Hypothalamus (tissue), 51 donors: ENCODE results near the gene CNTRL.
"Not testable (repeated sequence)": the region's sequence is repeated elsewhere in the genome, so short reads cannot be mapped to it uniquely, and the experiment has no call there.

Experiments
- DNase-seq, 51 donors: peaks; one replicate each; lab custom pipeline; 2025; lab: John Stamatoyannopoulos, UW

CNTRL gene

DNA sequence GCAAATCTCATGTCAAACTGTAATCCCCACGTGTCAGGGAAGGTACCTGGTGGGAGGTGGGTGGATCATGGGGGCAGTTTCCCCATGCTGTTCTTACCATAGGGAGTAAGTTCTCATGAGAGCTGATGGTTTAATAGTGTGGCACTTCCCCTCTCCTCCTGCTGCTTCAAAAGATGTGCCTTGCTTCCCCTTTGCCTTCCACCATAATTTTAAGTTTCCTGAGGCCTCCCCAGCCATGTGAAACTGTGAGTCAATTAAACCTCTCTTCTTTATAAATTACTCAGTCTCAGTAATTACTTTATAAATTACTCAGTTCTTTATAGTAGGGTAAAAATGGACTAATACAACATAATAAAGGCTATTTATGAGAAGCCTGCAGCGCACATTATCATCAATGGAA, 7.1 kb upstream of the CNTRL start:
- no peak for DNase-seq

DNA sequence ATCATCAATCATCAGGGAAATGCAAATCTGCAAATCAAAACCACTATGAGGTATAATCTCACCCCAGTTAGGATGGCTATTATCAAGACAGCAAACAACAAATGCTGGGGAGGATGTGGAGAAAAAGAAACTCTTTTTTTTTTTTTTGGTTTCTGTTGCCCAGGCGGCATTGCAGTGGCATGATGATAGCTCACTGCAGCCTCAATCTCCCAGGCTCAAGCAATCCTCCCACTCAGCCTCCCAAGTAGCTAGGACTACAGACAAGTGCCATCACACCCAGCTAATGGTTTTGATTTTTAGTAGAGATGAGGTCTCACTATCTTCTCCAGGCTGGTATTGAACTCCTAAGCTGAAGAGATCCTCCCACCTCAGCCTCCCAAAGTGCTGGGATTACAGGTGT, 5.4 kb upstream of the CNTRL start:
- no peak for DNase-seq

DNA sequence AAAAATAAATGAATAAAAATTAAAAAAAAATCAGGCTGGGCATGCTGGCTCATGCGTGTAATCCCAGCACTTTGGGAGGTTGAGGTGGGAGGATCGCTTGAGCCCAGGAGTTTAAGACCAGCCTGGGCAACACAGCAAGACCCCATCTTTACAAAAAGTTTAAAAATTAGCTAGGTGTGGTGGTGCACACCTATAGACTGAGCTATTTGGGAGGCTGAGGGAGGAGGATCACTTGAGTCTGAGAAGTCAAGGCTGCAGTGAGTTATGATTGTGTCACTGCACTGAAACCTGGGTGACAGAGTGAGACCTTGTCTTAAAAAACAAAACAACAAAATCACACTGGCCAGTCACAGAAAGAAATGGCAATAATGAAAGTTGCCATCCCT, 3.4 kb upstream of the CNTRL start:
- DNase-seq = no peak

DNA sequence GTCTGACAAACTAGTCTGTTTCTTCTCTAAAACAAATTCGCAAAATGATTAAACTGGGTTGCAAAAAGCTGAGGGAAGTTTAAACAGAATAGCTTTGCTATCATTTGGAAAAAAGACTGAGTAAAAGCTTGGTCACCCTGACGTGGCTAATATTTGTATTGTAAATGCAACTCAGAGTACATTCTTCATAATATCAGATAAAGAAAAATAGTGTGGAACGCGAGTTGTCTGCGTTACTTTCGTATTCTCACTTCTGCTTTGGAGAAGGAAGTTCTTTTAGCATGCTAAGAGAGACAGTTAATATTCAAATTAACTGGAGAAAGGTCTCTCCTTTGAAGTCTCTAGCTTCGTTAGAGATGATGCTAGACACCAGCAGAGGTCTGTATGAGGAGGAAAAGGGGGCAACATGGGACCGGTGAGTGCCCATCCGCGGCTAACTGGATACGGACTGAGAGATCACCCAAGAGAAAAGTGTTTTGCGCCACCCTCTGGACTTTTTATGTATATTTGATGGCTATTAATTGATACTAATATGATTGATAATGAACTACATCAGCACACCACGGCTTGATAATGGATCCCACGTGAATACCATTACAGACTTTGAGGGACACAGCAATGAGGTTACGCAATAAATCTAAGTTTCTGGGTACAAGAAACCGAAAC, 2.9 kb upstream of the CNTRL start:
- peak in 1 of 51 donors; percentile 1 for DNase-seq

DNA sequence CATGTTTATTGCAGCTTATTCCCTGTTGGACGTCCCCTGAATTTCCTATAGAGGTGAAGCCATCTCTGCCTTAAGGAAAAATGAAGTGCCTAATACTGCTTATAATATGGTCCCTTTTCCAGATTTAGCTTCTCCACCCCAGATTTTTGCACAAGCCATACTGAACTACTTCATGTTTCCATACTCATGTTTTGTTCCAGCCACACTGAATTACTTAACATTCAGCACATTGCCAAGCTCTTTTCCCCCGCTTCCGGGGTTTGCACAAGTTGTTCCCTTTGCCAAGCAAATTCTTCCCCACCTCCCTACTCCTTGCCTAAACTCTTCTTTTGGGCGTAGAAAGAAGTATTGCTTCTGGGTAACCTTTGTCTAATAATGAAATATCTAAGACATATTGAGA, 1.7 kb upstream of the CNTRL start:
- DNase-seq = peak in 2 of 51 donors; percentile 17 to 26

DNA sequence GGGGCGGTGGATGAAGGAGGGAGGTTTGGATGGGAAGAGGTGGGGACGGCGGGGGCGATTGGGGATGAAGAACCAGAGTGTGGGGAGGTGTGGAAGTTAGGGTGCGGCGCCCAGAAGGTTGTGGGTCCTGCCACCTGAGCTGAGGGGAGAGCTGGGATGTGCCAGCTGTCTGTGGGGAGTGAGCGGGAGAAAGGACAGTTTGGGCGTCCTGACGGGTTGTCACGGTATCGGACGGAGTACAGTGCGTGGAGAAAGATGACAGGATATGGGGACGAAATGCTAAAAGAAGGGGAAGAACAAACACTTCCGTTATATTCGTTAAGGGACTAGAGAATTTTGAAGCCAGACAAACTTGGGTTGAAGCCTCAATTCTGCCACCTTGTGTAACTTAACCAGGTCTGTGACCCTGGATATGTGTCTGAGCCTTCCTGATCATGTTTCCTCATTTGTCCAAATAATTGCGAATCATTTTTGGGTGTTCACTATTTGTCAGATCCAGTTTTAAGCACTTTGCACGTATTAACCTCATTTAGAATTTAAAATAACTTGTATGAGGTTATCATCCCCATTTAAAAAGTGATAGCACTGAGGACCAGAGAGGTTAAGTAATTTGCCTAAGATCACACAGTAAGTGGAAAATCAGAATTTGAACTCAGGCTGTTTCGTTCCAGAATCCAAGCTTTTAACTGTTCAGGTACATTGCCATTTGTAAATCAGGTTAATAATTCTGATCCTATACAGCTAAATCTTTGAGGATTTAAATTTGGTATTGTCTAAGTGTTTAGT, 689 bp downstream of the CNTRL start:
- peak in 1 of 51 donors; percentile 48 for DNase-seq

DNA sequence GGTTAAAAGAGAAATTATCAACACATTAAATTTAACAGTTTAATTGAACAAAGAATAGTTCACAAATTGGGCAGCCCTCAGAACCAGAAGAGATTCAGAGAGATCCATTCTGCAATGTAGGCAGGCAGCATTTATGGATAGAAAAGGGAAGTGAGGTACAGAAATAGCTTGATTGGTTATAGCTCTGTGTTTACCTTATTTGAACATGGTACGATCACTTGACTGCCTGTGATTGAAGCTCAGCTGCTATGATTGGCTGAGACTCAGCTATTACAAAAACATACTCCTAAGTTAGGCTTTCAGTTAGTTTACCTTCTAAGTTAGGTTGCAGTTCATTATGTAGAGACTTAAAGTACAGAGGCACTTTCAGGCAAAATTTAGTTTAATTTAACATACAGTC, 7.3 kb downstream of the CNTRL start:
- DNase-seq = no peak

DNA sequence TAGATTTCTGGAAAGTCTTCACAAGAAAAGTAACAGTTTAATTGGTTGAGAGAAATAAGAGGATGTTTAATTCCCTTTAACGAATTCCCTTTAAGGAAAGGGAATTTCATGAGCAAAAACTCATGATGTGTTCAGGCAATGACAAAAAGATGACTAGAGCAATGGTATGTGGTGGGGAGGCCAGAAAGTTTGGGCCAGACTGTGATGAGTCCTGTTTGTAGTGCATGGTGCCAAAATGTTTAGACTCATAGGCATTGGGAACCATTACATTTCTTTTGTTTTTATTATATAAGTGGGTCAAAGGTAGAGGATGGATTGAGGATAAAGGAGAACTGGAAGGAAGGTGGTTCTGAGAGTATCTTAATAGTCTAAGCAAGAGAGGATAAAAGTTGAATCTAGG, 10.9 kb downstream of the CNTRL start:
- DNase-seq = no peak

DNA sequence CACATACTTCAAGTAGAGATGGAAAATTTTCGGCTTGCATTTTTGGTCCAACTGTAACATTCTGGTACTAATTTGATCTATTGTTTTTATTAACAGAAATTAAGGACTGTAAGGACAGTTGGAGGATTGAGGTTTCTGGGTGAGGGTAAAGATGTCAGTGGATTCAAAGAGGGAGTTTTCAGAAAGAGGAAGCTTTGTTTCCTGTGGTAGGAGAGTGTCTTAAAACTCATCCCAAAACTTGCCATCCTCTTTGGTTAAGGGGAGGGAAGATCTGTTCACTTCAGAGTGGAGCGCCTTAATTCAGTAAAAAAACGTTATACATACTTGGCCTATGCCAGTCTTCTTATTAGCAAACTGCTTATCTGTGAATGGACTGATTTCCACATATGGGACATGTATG, 13.8 kb downstream of the CNTRL start:
- no peak for DNase-seq

DNA sequence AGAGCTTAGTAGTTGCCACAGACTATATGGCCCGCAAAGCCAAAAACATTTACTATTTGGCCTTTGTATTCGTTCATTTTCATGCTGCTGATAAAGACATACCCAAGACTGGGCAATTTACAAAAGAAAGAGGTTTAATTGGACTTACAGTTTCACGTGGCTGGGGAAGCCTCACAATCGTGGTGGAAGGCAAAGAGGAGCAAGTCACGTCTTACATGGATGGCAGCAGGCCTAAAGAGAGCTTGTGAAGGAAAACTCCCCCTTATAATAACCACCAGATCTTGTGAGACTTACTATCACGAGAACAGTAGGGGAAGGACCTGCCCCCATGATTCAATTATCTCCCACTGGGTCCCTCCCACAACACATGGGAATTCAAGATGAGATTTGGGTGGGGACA, 16.0 kb downstream of the CNTRL start:
- not testable (repeated sequence) for DNase-seq

DNA sequence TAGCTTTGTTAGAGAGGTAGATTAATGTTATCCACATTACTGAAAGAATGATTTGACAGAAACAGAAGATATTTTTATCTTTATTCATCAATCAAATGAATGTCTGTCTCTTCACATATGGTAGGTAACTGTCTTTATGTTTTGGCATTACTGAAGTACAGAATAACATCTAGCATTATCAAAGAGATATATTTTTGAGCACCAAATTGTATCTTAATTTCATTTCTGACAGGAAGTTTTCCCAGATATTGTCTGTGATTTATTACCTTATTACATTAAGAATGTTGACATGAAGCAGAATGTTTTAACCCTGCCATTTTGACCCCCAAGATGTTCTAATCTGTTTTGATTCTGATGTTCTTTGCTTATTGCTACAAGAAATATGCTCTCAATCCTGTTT, 20.3 kb downstream of the CNTRL start:
- no peak for DNase-seq

DNA sequence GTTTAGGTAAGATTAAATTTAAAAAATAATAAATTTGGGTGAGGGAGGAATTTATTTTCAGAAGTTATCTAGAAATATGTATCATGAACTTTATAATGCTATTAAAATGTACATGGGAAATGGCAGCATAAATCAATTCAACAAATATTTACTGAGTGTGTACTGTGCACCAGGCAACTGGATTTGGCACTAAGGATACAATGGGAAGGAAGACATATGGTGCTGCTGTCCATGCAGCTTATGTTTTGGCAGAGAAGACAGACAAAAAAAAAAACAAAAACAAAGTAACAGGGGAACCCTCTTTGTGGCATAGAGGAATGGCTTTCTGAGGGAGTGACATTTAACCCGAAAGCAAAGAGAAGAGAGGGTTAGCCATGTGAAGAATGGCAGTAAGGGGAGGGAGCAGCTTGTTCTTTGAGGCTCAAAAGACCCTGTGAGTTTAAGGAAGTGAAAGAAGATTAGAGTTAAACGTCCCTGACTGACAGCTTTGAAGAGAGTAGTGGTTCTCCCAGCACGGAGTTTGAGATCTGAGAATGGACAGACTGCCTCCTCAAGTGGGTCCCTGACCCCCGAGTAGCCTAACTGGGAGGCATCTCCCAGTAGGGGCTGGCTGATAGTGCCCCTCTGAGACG, 23.9 kb downstream of the CNTRL start:
- DNase-seq = no peak

DNA sequence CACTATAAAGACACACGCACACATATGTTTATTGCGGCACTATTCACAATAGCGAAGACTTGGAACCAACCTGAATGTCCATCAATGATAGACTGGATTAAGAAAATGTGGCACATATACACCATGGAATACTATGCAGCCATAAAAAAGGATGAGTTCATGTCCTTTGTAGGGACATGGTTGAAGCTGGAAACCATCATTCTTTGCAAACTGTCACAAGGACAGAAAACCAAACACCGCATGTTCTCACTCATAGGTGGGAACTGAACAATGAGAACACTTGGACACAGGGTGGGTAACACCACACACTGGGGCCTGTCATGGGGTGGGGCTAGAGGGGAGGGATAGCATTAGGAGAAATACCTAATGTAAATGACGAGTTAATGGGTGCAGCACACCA, 29.3 kb downstream of the CNTRL start:
- DNase-seq = not testable (repeated sequence)

DNA sequence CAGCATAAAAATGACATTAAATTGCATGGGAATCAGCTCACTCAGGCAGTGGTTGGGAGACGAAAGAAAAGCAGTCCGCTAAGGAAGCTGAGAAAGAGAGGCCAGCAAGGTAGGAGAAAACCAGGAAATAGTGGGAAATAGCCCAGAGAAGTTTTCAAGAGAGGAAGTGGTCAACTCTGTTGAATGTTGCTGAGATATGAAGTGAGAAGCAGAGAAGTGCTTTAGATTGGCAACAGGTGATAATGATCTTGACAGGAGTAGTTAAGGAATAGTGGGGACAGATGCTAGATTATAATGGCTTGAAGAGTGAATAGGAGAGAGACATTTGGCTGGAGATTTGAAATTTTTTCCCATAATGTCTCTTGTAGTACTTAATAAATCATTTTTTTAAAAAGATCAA, 30.8 kb downstream of the CNTRL start:
- DNase-seq = no peak

DNA sequence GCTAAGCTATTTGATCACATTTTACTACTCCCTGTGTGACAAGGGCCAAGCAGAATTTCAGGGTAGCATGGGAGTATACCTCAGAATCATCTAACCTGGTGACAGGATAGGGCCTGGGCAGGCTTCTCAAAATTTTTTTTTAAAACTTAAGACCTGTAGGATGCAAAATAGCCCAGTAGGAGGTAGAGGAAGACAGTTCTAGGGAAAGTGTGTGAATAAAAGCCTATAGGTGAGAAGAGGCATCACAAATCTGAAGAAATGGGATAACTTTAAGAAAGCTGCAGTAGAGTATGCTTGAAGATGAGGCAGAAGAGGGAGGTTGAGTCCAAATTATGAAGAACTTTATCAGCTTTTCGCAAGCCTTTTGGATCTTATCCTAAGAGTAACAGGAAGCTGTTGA, 32.3 kb downstream of the CNTRL start:
- no peak for DNase-seq

DNA sequence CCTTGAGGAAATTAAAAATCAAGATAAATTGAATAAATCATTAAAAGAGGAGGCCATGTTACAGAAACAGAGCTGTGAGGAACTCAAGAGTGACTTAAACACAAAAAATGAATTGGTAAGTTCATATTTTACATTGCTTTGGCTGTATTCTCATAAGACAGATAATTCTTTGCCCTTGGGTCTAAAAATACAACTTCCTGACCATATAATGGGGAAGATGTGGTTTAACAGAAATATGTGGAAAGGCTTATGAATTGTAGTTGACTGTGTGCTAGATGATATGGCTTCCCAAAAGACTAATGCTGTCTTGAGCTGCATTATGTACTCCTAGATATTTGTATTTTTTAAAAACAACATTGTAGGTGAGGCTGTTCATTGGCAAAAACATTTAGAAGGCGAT, 33.1 kb downstream of the CNTRL start:
- no peak for DNase-seq

DNA sequence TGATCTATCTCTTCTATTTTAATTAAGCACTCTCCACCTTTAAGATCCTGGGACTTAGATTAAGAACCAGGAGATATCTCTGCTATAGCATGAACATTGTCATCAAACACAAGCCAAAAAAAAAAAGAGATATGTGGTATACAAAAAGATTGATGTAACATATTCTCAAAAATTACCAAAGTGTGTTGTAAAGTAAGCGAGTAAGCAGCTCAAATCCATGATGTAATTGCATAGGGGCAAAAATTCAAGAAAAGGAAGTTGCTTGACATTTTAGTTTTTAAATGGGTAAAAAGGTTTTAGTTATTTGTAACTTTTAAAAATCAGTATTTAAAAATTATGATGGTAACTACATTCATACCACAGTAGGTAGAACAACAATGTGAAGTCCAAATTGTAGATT, 40.7 kb downstream of the CNTRL start:
- no peak for DNase-seq

DNA sequence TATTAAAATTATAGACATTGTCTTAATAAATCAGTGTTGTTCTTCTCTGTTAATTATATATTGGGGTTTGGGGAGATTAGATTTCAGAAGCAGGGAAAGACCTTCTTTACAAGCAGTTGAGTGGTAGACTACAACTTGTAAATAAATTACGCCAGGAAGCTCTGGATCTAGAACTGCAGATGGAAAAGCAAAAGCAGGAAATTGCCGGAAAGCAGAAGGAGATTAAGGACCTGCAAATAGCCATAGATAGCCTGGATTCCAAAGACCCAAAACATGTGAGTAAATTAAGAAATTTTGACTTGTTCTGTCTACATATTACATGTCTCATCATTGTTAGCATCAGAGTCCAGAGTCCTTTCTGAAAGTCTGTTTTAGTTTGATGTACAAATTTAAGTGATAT, 43.5 kb downstream of the CNTRL start:
- no peak for DNase-seq

DNA sequence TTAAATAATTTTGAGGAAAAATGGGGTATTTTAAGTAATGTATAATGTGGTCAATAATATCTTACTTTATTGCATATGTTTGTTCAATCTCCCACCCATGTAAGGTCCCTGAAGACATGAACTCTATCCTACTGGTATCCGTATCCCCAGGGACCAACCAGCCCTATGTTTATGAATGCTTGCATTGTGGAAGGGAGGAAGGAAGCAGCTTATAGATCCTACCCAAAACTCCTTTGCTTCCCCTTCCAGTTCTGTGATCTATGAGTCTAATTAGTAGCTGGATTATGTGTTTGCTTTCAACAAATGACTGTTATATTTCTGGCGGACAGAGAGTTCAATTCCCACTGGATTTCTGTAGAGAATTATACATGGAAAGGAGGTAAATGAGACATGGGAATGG, 45.6 kb downstream of the CNTRL start:
- no peak for DNase-seq

DNA sequence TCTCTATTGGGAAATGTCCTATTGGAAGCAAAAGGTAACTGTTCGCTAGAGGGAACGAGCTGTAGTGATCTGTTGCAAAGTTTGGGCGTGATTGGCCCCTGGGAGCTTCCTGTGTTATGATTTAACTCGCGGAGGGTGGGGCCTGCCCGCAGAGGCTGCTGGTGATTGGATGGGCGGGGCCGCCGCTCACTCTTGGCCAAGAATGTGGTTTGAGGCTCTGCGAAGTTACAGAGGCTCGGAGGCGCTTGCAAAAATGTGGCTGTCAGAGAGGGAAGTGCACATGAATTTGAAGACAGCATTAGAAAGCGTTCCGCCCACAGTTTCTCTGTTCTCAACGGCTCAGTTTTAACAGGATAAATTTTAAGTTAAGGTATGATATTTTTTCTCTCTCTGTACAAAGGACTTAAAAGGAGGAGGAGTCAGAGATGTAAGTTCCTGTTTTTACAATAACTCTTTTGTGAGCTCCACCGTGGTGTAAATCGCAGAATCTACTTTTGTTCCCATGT, 46.9 kb downstream of the CNTRL start:
- peak; percentile 14 to 96 (median 85) for DNase-seq

DNA sequence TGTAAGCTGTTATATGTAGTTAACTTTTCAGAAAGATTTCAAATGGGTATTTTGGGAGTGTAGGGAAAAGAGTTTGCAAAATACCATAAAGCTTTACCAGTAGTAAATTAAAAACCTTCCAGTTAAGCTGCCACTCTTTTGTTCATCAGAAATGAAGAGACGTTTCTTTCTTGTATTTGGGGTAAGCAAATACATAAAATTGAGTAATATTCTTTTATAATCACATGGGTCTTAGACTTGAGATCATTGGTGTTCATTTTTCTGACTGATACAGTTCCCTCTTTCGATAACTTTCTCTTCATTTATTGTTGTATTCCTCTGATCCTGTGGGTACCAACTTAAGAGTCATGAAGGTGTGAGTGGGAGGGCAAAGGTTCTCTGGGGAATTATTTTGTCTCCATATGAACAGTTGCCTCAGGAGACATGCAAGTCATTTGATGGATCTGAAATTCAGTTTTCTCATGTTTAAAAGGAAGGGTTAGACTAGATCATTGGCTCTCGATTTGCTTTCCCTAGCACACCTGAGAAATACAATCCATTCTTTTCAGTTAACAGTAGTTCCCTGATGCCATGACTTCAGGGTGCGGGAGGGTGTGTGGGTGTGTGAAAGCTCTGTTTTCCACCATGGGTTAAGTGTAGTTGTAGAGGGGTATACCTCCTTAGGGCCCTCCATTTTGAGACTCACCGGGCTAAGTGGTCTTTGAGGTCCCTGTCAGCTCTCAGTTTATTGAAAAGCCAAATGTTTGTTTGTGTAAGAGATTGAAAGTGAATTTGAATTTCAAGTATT, 47.7 kb downstream of the CNTRL start:
- no peak for DNase-seq
